GM12878 (cell line): Measurements from ENCODE around the gene NUDCD3. TPM values are rescaled to one million over a fixed set of nuclear protein-coding genes. Genes with fewer than 3 reads are reported as not detected.

ENCODE experiments used
- ATAC-seq: fragments of 200-7000 bp; cut with Tn5 transposase; 3 replicates; pipeline ENCODE4 v1.9.1; 2020; ENCODE audit warnings: mild to moderate bottlenecking, moderate library complexity
- Bru-seq: library from RNA; stranded (reverse); fragments of 400-500 nt; gene quantifications from one replicate; lab custom pipeline; 2021; lab: Mats Ljungman, UMichigan
- BruChase-seq, 2 experiments: library from RNA; stranded (reverse); fragments of 400-500 nt; gene quantifications; one replicate each; lab custom pipeline; 2021; lab: Mats Ljungman, UMichigan
- BruUV-seq: library from RNA; stranded (reverse); fragments of 400-500 nt; replicated peaks from 2 replicates; lab custom pipeline; 2021; lab: Mats Ljungman, UMichigan
- CTCF ChIA-PET: fragments of 300-600 bp; sonication (Branson Sonifier 250); formaldehyde crosslinking; extraction: SDS; loops from one replicate; lab custom pipeline; 2021; ENCODE audit warnings: inconsistent platforms; lab: Yijun Ruan, JAX
- POLR2A ChIA-PET: fragments of 350-600 bp; formaldehyde crosslinking; extraction: SDS; loops from one replicate; lab custom pipeline; 2021; ENCODE audit warnings: inconsistent platforms; lab: Charles Lee
- RAD21 ChIA-PET: fragments of 300-600 bp; sonication (Branson Sonifier 250); formaldehyde crosslinking; loops from one replicate; lab custom pipeline; 2023; ENCODE audit warnings: antibody characterized with exemption; ENCODE audit not compliant: unreplicated experiment; lab: Charles Lee
- SMC1A ChIA-PET: fragments of 300-600 bp; sonication (Branson Sonifier 250); formaldehyde crosslinking; loops from one replicate; lab custom pipeline; 2023; ENCODE audit not compliant: unreplicated experiment, uncharacterized antibody; lab: Charles Lee
- DNase-seq: peaks from one replicate; pipeline ENCODE4 v3.0.0-alpha.2; 2011; ENCODE audit warnings: low read depth, low spot score
- FAIRE-seq: peaks from 3 replicates; lab custom pipeline; 2011; peaks lifted over from hg19 to GRCh38; lab: Jason Lieb, UNC
- H2AFZ ChIP-seq: 2 replicates; pipeline ENCODE4 v1.6.0; 2011; ENCODE audit warnings: low read depth, low read length, control low read depth; ENCODE audit not compliant: control insufficient read depth
- H3K27ac ChIP-seq: 2 replicates; pipeline ENCODE4 v1.5.1; 2011; ENCODE audit warnings: control low read depth; ENCODE audit not compliant: control insufficient read depth, insufficient read depth
- H3K27me3 ChIP-seq, 2 experiments: replicated peaks in 1 of 2; 2 replicates each; pipeline versions ENCODE4 v1.6.0 to v1.6.1; 2011; ENCODE audit warnings: low read length in 1 of 2; ENCODE audit not compliant: control insufficient read depth in 2 of 2, insufficient read depth in 2 of 2
- H3K36me3 ChIP-seq, 2 experiments: 2 replicates each; pipeline ENCODE4 v1.5.1; 2011; ENCODE audit warnings: low read length in 1 of 2; ENCODE audit not compliant: control insufficient read depth in 2 of 2, insufficient read depth in 2 of 2
- H3K4me1 ChIP-seq: 2 replicates; pipeline ENCODE4 v1.6.1; 2011; ENCODE audit warnings: mild to moderate bottlenecking, low read length, moderate library complexity, mixed read lengths; ENCODE audit not compliant: control insufficient read depth, insufficient read depth
- H3K4me2 ChIP-seq: 2 replicates; pipeline ENCODE4 v1.6.0; 2011; ENCODE audit warnings: control low read depth; ENCODE audit not compliant: control insufficient read depth, insufficient read depth
- H3K4me3 ChIP-seq: fragments of 200-600 bp; sonication (generic); 2 replicates; pipeline ENCODE4 v1.5.1; 2016
- H3K79me2 ChIP-seq: 2 replicates; pipeline ENCODE4 v1.6.0; 2011; ENCODE audit warnings: low read length; ENCODE audit not compliant: control insufficient read depth, insufficient read depth
- H3K9ac ChIP-seq: 2 replicates; pipeline ENCODE4 v1.8.0; 2011; ENCODE audit warnings: low read length, control low read depth, mixed read lengths; ENCODE audit not compliant: control insufficient read depth, insufficient read depth
- H3K9me3 ChIP-seq: replicated peaks from 3 replicates; pipeline ENCODE4 v1.5.1; 2011; ENCODE audit warnings: mild to moderate bottlenecking, low read length; ENCODE audit not compliant: control insufficient read depth, insufficient read depth
- H4K20me1 ChIP-seq: 2 replicates; pipeline ENCODE4 v1.6.0; 2011; ENCODE audit not compliant: control insufficient read depth, insufficient read depth
- BACH1 ChIP-seq: fragments of 450-650 bp; IDR thresholded peaks from 2 replicates; pipeline ENCODE4 v1.6.1; 2017; ENCODE audit warnings: mild to moderate bottlenecking, borderline replicate concordance
- FOXK2 ChIP-seq: fragments of 450-650 bp; IDR thresholded peaks from 2 replicates; pipeline ENCODE4 v1.6.1; 2017; ENCODE audit warnings: mild to moderate bottlenecking, moderate library complexity
- MEF2B ChIP-seq: fragments of 450-650 bp; IDR thresholded peaks from 2 replicates; pipeline ENCODE4 v1.6.1; 2018; ENCODE audit warnings: mild to moderate bottlenecking, moderate library complexity; ENCODE audit not compliant: partially characterized antibody, poor library complexity, severe bottlenecking
- SUZ12 ChIP-seq: fragments of 200-600 bp; sonication (generic); IDR thresholded peaks from one replicate; pipeline ENCODE4 v1.6.1; 2018; ENCODE audit warnings: antibody characterized with exemption, mild to moderate bottlenecking; ENCODE audit not compliant: unreplicated experiment
- TBL1XR1 ChIP-seq: IDR thresholded peaks from 2 replicates; pipeline ENCODE4 v1.6.1; 2012; ENCODE audit warnings: low read depth, low read length, improper control_type of control experiment
- TCF3 ChIP-seq: IDR thresholded peaks from 2 replicates; pipeline ENCODE4 v1.6.1; 2012; ENCODE audit warnings: low read depth, mild to moderate bottlenecking, low read length, borderline replicate concordance; ENCODE audit not compliant: insufficient read depth
- ZNF207 ChIP-seq: fragments of 450-650 bp; IDR thresholded peaks from 2 replicates; pipeline ENCODE4 v1.6.1; 2014; ENCODE audit warnings: antibody characterized with exemption, mild to moderate bottlenecking, borderline replicate concordance
- ZNF217 ChIP-seq: fragments of 450-650 bp; IDR thresholded peaks from 2 replicates; pipeline ENCODE4 v1.6.1; 2017; ENCODE audit warnings: antibody characterized with exemption, mild to moderate bottlenecking
- WGBS: methylation state at CpG from one replicate; pipeline ENCODE4 v1.1.6; 2016; ENCODE audit warnings: low lambda C conversion rate; ENCODE audit not compliant: insufficient replicate concordance, insufficient coverage; ENCODE audit errors: missing lambda C conversion rate; 5-methylcytosine and 5-hydroxymethylcytosine counted together
- in situ Hi-C: fragments of 300-500 bp; cut with MboI; formaldehyde crosslinking; loops from 9 replicates; pipeline ENCODE4 v1.14.3; 2018; ENCODE audit warnings: mixed read lengths
- intact Hi-C: fragments of 100-400 bp; cut with micrococcal nuclease; formaldehyde crosslinking; loops from one replicate; pipeline ENCODE4 v1.14.2; 2022; ENCODE audit not compliant: unreplicated experiment
- long read RNA-seq, 2 experiments: library from polyadenylated mRNA; unstranded; transcript quantifications; one replicate each; pipeline ENCODE4 v2.0.0, GENCODE V29; 2019 to 2020
- polyA minus RNA-seq, 3 experiments: library from RNA; depleted of rRNA, polyadenylated mRNA; stranded (reverse); fragments of >200 nt; gene quantifications; 2 replicates each; pipeline ENCODE4 v1.2.3, GENCODE V29; 2011
- polyA plus RNA-seq, 11 experiments: library from polyadenylated mRNA; depleted of rRNA in 4 of 11; unstranded in 6 of 11; stranded (reverse) in 5 of 11; fragments of >200 nt; fragmentation: Nextera tagmentation in 4 of 11; fragmentation: Illumina TruSeq in 1 of 11; extraction: Ambion mirVana in 4 of 11; extraction: Trizol in 1 of 11; gene quantifications; 1 replicate in 1 of 11; 2 replicates in 10 of 11; pipeline versions ENCODE4 v1.2.1 to v1.2.3, GENCODE V29; 2011 to 2016; ENCODE audit warnings: inconsistent platforms in 2 of 11, missing spikeins in 2 of 11, low read depth in 1 of 11
- total RNA-seq, 4 experiments: library from RNA; depleted of rRNA in 3 of 4; stranded (reverse); fragments of >200 nt in 3 of 4; fragmentation: Illumina TruSeq in 1 of 4; extraction: Trizol in 1 of 4; gene quantifications; 2 replicates each; pipeline versions ENCODE4 v1.2.1 to v1.2.3, GENCODE V29; 2013 to 2021
- TF ChIP-seq, protein P1 (sequence below): fragments of 450-650 bp; IDR thresholded peaks from 2 replicates; pipeline ENCODE4 v1.6.1; 2018; ENCODE audit warnings: mild to moderate bottlenecking, low read depth, moderate library complexity; ENCODE audit not compliant: partially characterized antibody

The NUDCD3 gene
- total RNA-seq (2013; cell fraction: nucleolus; rRNA removed) = 53.2 and 61.8 TPM in 2 replicates
- 41.1 and 53.0 TPM in 2 replicates for total RNA-seq (2014; rRNA removed)
- 29.1 and 35.4 TPM in 2 replicates for total RNA-seq (2014; rRNA removed; fragmentation: Illumina TruSeq; extraction: Trizol)
- 89.8 and 92.3 TPM in 2 replicates for total RNA-seq (2021)
- polyA plus RNA-seq (2011; ENCODE audit: low read depth) = 18.3 TPM
- polyA plus RNA-seq (2011; rRNA removed) = 46.6 and 54.4 TPM in 2 replicates
- polyA plus RNA-seq (2011; cell fraction: cytosol; rRNA removed) = 68.6 and 84.4 TPM in 2 replicates
- 88.9 and 94.6 TPM in 2 replicates for polyA plus RNA-seq (2011; cell fraction: nucleus; rRNA removed)
- polyA plus RNA-seq (2012) = 33.3 and 42.2 TPM in 2 replicates
- polyA plus RNA-seq (2014; fragmentation: Illumina TruSeq; extraction: Trizol) = 42.9 and 49.8 TPM in 2 replicates
- 10 to 100 TPM; 25.0 to 30.7 TPM for polyA plus RNA-seq (2014; fragmentation: Nextera tagmentation; extraction: Ambion mirVana)
- polyA plus RNA-seq (2014; rRNA removed) = 43.1 and 47.0 TPM in 2 replicates
- 10 to 100 TPM; 75.2 to 77.4 TPM for polyA plus RNA-seq (2016; fragmentation: Nextera tagmentation; extraction: Ambion mirVana)
- 105 and 108 TPM in 2 replicates for polyA minus RNA-seq (2011; rRNA and poly(A)+ RNA removed)
- 25.3 and 27.0 TPM in 2 replicates for polyA minus RNA-seq (2011; cell fraction: cytosol; rRNA and poly(A)+ RNA removed)
- 26.2 and 44.8 TPM in 2 replicates for polyA minus RNA-seq (2011; cell fraction: nucleus; rRNA and poly(A)+ RNA removed)
- percentile 81 among the genes with signal in this experiment for Bru-seq, nascent RNA
- BruChase-seq, experiment 1, labeled RNA remaining after a 6-hour chase = percentile 79 among the genes with signal in this experiment
- percentile 78 among the genes with signal in this experiment for BruChase-seq, experiment 2, labeled RNA remaining after a 2-hour chase
- long read RNA-seq, experiment 1, full-length matches to known transcripts = 9 of 24 reads
- long read RNA-seq, experiment 1, partial matches to known transcripts = 3 of 24 reads
- long read RNA-seq, experiment 1, other reads (novel, unspliced or antisense) = 12 of 24 reads
- long read RNA-seq, experiment 2, full-length matches to known transcripts = 19 of 51 reads
- long read RNA-seq, experiment 2, partial matches to known transcripts = 6 of 51 reads
- long read RNA-seq, experiment 2, other reads (novel, unspliced or antisense) = 26 of 51 reads

DNA sequence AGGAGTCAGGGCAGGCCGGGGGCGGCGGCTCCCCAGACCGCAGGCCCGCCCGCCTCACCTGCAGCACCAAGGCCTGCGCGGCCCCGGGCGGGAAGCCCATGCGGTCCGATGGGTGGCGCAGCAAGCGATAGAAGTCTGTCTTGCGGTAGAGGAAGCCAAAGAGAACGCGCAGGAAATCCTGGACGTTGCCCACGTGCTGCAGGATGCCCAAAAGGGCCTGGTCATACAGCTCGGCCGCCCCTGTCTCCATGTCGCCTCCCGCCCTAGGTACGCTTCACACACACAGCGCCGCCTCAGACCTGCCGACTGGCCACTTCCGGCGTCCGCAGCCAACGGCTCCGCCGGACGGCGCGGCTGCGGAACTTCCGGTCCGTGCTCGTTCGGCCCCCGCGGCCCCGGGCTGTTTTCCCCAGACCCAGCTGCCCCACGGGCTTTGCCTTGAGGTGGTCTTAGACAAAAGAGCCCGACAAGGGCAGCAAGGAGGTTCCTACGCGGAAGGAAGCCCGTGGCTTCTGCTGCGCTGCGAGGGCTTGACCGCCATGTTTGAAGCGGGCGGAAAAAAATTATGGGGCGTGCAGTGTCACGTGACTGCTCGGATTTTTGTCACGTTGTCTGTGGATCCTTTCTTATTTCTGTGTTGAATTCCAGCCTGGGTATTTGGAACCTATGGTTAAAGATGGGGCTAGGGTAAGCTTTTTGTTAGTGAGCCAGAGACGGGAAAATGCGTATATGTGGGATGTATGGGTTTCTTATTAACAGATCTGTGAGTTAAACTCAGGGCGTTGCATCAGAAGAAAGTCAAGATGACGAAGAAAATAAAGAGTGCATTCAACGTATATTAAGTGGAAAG is at the start of gene NUDCD3:
NUDCD3 (minus strand) TSS at position 308 of the 850 bp plus-strand sequence; CDS start at position 250, 58 bp downstream.
- Histone ChIP-seq H3K4me3 (peak within 1 kb of the TSS; percentile 98), H3K9me3 (no peaks in the 10 kb centered on the region), H3K4me1 (no peaks in the 10 kb centered on the region), H4K20me1 (no peaks in the 10 kb centered on the region), H3K4me2 (peak within 1 kb of the TSS; percentile 94), H3K36me3 (no peaks in the 10 kb centered on the region), H3K79me2 (peaks cover 39% of the 10 kb centered on the region), H3K27me3 (no peaks in the 10 kb centered on the region), H2AFZ (peak within 1 kb of the TSS; percentile 83), H3K27ac (peak within 1 kb of the TSS; percentile 87), H3K9ac (peak within 1 kb of the TSS; percentile 82)
- in situ Hi-C loops (no loop called here), intact Hi-C loops (loop anchor here (10.0 kb wide), 1 partner anchor 476 kb away; no protein-coding TSS in a partner anchor)
- DNase-seq (peak; percentile 48), ATAC-seq (peak; percentile 97), FAIRE-seq (no peak)
- ChIA-PET SMC1A (interaction anchor here (0.7 to 1.6 kb wide), 9 partner anchors 11 to 330 kb away, joined by 3 to 5 read pairs (median 4); no protein-coding TSS in a partner anchor), POLR2A (interaction anchor here (0.5 to 1.2 kb wide), 5 partner anchors 15 to 358 kb away, joined by 3 to 7 read pairs (median 4); partner anchors contain the start of genes H2AZ2 and TMED4), RAD21 (interaction anchor here (0.6 to 1.8 kb wide), 6 partner anchors 75 to 429 kb away, joined by 3 to 7 read pairs (median 4); partner anchors contain the start of gene DDX56), CTCF (interaction anchor here (0.7 to 3.4 kb wide), 14 partner anchors 8 to 470 kb away, joined by 3 to 17 read pairs (median 4); no protein-coding TSS in a partner anchor)
- WGBS = under 1% methylated on average over 63 of the region's 63 CpGs
- no TSS peak for BruUV-seq
- 0 out of 2 replicates have a peak, but pooled peaks have one; percentile 45 for TF ChIP-seq TCF3
- TF ChIP-seq, protein P1, sequence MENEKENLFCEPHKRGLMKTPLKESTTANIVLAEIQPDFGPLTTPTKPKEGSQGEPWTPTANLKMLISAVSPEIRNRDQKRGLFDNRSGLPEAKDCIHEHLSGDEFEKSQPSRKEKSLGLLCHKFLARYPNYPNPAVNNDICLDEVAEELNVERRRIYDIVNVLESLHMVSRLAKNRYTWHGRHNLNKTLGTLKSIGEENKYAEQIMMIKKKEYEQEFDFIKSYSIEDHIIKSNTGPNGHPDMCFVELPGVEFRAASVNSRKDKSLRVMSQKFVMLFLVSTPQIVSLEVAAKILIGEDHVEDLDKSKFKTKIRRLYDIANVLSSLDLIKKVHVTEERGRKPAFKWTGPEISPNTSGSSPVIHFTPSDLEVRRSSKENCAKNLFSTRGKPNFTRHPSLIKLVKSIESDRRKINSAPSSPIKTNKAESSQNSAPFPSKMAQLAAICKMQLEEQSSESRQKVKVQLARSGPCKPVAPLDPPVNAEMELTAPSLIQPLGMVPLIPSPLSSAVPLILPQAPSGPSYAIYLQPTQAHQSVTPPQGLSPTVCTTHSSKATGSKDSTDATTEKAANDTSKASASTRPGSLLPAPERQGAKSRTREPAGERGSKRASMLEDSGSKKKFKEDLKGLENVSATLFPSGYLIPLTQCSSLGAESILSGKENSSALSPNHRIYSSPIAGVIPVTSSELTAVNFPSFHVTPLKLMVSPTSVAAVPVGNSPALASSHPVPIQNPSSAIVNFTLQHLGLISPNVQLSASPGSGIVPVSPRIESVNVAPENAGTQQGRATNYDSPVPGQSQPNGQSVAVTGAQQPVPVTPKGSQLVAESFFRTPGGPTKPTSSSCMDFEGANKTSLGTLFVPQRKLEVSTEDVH = peak; percentile 95
- TF ChIP-seq BACH1 = peak; percentile 63; the same call in 1 of the 2 replicates
- peak; percentile 54; the same call in 1 of the 2 replicates for TF ChIP-seq TBL1XR1
- peak; percentile 67 for TF ChIP-seq FOXK2
- no peak for TF ChIP-seq ZNF217
- no peak for TF ChIP-seq SUZ12
- TF ChIP-seq ZNF207 = peak; percentile 90
- TF ChIP-seq MEF2B = peak; percentile 83
